GM21360 (cell line): ENCODE results near the gene FTCD.
"Not testable (repeated sequence)": the region's sequence is repeated elsewhere in the genome, so short reads cannot be mapped to it uniquely, and the experiment has no call there.

Experiments
- ATAC-seq: cut with Tn5 transposase; IDR thresholded peaks from one replicate; pipeline ENCODE4 v1.9.1; 2021; ENCODE audit warnings: mild to moderate bottlenecking, moderate library complexity; ENCODE audit not compliant: unreplicated experiment

FTCD gene

GRCh38 chr21:46140352-46141003 is 14.9 kb downstream of the FTCD start:
- ATAC-seq, result not testable (repeated sequence)

- ATAC-seq, result no peak
These were observed 15.7 kb downstream of the FTCD start for GRCh38 chr21:46139686-46140085.

GRCh38 chr21:46138383-46138970 is 16.9 kb downstream of the FTCD start:
- no peak for ATAC-seq

- ATAC-seq, result no peak
These were observed 17.5 kb downstream of the FTCD start for GRCh38 chr21:46137908-46138307.

GRCh38 chr21:46136739-46137349 is 18.5 kb downstream of the FTCD start:
- ATAC-seq, result no peak

GRCh38 chr21:46135782-46136395 is 19.5 kb downstream of the FTCD start:
- no peak for ATAC-seq

- no peak for ATAC-seq
These were observed 23.3 kb downstream of the FTCD start for GRCh38 chr21:46131838-46132651.

GRCh38 chr21:46131588-46131837 is 23.9 kb downstream of the FTCD start:
- no peak for ATAC-seq

GRCh38 chr21:46130831-46131587 is 24.4 kb downstream of the FTCD start:
- ATAC-seq, result no peak

- no peak for ATAC-seq
These were observed 25.3 kb downstream of the FTCD start for GRCh38 chr21:46129846-46130651.

GRCh38 chr21:46128933-46129571 is 26.3 kb downstream of the FTCD start:
- ATAC-seq, result no peak

- no peak for ATAC-seq
These were observed 27.1 kb downstream of the FTCD start for GRCh38 chr21:46128106-46128932.

- no peak for ATAC-seq
These were observed 27.9 kb downstream of the FTCD start for GRCh38 chr21:46127239-46128105.

- no peak for ATAC-seq
These were observed 28.8 kb downstream of the FTCD start for GRCh38 chr21:46126309-46127238.

- ATAC-seq, result no peak
These were observed 29.5 kb downstream of the FTCD start for GRCh38 chr21:46125846-46126301.
